C4-2B (cell line): ENCODE measurements around the gene AKNA.

Experiments
- H3K27ac ChIP-seq: fragments of 450-650 bp; 2 replicates; pipeline ENCODE4 v1.5.1; 2017
- CTCF ChIP-seq: fragments of 450-650 bp; conservative IDR thresholded peaks from 2 replicates; pipeline ENCODE4 v1.5.1; 2017; ENCODE audit warnings: mild to moderate bottlenecking
- ZFX ChIP-seq: fragments of 450-650 bp; IDR thresholded peaks from 2 replicates; pipeline ENCODE4 v1.6.1; 2017

Gene AKNA

GRCh38 chr9:114395768-114396167 lies 8.0 kb upstream of the AKNA start:
- no peak overlapping the region for H3K27ac ChIP-seq

GRCh38 chr9:114395334-114395617 lies 7.5 kb upstream of the AKNA start:
- H3K27ac ChIP-seq, result no peak overlapping the region
- TF ChIP-seq ZFX, result no peak
- no peak for TF ChIP-seq CTCF

More at GRCh38 chr9:114395768-114396167, 8.0 kb upstream of the AKNA start:
- TF ChIP-seq CTCF, result no peak
- TF ChIP-seq ZFX, result no peak

- no peak for TF ChIP-seq CTCF
- TF ChIP-seq ZFX, result no peak
- H3K27ac ChIP-seq, result no peak overlapping the region
Observed at GRCh38 chr9:114394523-114395333, 6.9 kb upstream of the AKNA start.

GRCh38 chr9:114392749-114393112 lies 4.9 kb upstream of the AKNA start:
- H3K27ac ChIP-seq, result peak overlapping the region; percentile 43

GRCh38 chr9:114390952-114391351 lies 3.2 kb upstream of the AKNA start:
- H3K27ac ChIP-seq, result no peak overlapping the region
- TF ChIP-seq CTCF (no peak), ZFX (no peak)

More at GRCh38 chr9:114392749-114393112, 4.9 kb upstream of the AKNA start:
- TF ChIP-seq ZFX, result no peak
- TF ChIP-seq CTCF, result no peak

- TF ChIP-seq CTCF, result no peak
- no peak for TF ChIP-seq ZFX
- H3K27ac ChIP-seq, result no peak overlapping the region
Observed at GRCh38 chr9:114389612-114390368, 2.0 kb upstream of the AKNA start.

GRCh38 chr9:114388764-114389375 lies 1.1 kb upstream of the AKNA start:
- TF ChIP-seq ZFX, result no peak
- no peak overlapping the region for H3K27ac ChIP-seq
